Vagina (tissue), 2 donors: Measurements from ENCODE around the gene CREG1. TPM values are rescaled to one million over a fixed set of nuclear protein-coding genes. Genes with fewer than 3 reads are reported as not detected.
"Not testable (repeated sequence)": the region's sequence is repeated elsewhere in the genome, so short reads cannot be mapped to it uniquely, and the experiment has no call there.

Source experiments
- DNase-seq, 2 donors: peaks; one replicate each; pipeline ENCODE4 v3.0.0-alpha.2; 2017; ENCODE audit errors: extremely low spot score in 2 of 2
- H3K27ac ChIP-seq: fragments of 200-600 bp; sonication (generic); one replicate; pipeline ENCODE4 v1.5.1; 2019
- H3K27me3 ChIP-seq: fragments of 200-600 bp; sonication (generic); one replicate; pipeline ENCODE4 v1.5.1; 2019
- H3K36me3 ChIP-seq, 2 donors: fragments of 200-600 bp; sonication (generic); one replicate each; pipeline ENCODE4 v1.5.1; 2017 to 2019
- H3K4me1 ChIP-seq: fragments of 200-600 bp; sonication (generic); one replicate; pipeline ENCODE4 v1.5.1; 2019
- H3K4me3 ChIP-seq, 2 donors: fragments of 200-600 bp; sonication (generic); 1 replicate in 1 of 2; 2 replicates in 1 of 2; pipeline ENCODE4 v1.5.1; 2016 to 2019
- H3K9me3 ChIP-seq: fragments of 200-600 bp; sonication (generic); one replicate; pipeline ENCODE4 v1.5.1; 2019
- CTCF ChIP-seq, 3 experiments: fragments of 450-650 bp in 2 of 3; fragments of 200-600 bp in 1 of 3; sonication (generic) in 1 of 3; IDR thresholded peaks; one replicate each; pipeline ENCODE4 v1.5.1; 2017 to 2019; ENCODE audit warnings: antibody characterized with exemption in 3 of 3, mild to moderate bottlenecking in 2 of 3, moderate library complexity in 2 of 3
- POLR2A ChIP-seq, 2 donors: fragments of 450-650 bp; IDR thresholded peaks; one replicate each; pipeline ENCODE4 v1.6.1; 2017; ENCODE audit warnings: antibody characterized with exemption in 2 of 2, mild to moderate bottlenecking in 2 of 2, moderate library complexity in 2 of 2
- POLR2AphosphoS5 ChIP-seq, 2 donors: sonication (generic); formaldehyde crosslinking; IDR thresholded peaks; one replicate each; pipeline ENCODE4 v1.9.0; 2017; ENCODE audit warnings: antibody characterized with exemption in 2 of 2, mild to moderate bottlenecking in 2 of 2, low read depth in 1 of 2; ENCODE audit not compliant: insufficient read depth in 1 of 2
- intact Hi-C: fragments of 100-400 bp; cut with DNase I; formaldehyde crosslinking; loops from one replicate; pipeline ENCODE4 v1.15.1; 2023
- total RNA-seq: library from RNA; depleted of rRNA; stranded (reverse); fragments of >200 nt; gene quantifications from one replicate; pipeline ENCODE4 v1.2.3, GENCODE V29; 2016

Gene CREG1
- total RNA-seq, 1 donor from 2014 or later: 152 TPM

- Histone ChIP-seq H3K36me3 (no peaks in the 10 kb centered on the region), H3K4me3 (no peak overlapping the region), H3K4me1 (peaks cover 22% of the 10 kb centered on the region), H3K27ac (no peak overlapping the region), H3K9me3 (no peaks in the 10 kb centered on the region), H3K27me3 (no peaks in the 10 kb centered on the region)
- peak; percentile 71 to 75 (median 74) for TF ChIP-seq CTCF (IDR thresholded peaks at IDR 0.05)
- peak in 1 of 2 donors; percentile 21 for TF ChIP-seq POLR2AphosphoS5 (IDR thresholded peaks at IDR 0.05; ENCODE audit: insufficient read depth in 1 of 2, low read depth in 1 of 2)
- no peak for TF ChIP-seq POLR2A (IDR thresholded peaks at IDR 0.05)
- DNase-seq: no peak
- intact Hi-C loops: no loop called here
Observed at GRCh38 chr1:167555971-167556714, 2.6 kb upstream of the CREG1 start.

- intact Hi-C loops, H3K27me3 ChIP-seq, H3K27ac ChIP-seq, H3K4me3 ChIP-seq, DNase-seq, H3K36me3 ChIP-seq, H3K9me3 ChIP-seq: not testable (repeated sequence)
- H3K4me1 ChIP-seq: peaks cover 28% of the 10 kb centered on the region
Observed at GRCh38 chr1:167555072-167555471, 1.5 kb upstream of the CREG1 start.

GRCh38 chr1:167554028-167554779 is 642 bp upstream of the CREG1 start:
- peak overlapping the region; percentile 71 for H3K27ac ChIP-seq
- no peaks in the 10 kb centered on the region for H3K36me3 ChIP-seq
- no peak for DNase-seq
- no peaks in the 10 kb centered on the region for H3K27me3 ChIP-seq
- peak overlapping the region; percentile 68 to 74 for H3K4me3 ChIP-seq
- intact Hi-C loops: no loop called here
- no peaks in the 10 kb centered on the region for H3K9me3 ChIP-seq
- peaks cover 32% of the 10 kb centered on the region for H3K4me1 ChIP-seq
- no peak for TF ChIP-seq POLR2A (IDR thresholded peaks at IDR 0.05)
- TF ChIP-seq POLR2AphosphoS5 (IDR thresholded peaks at IDR 0.05; ENCODE audit: insufficient read depth in 1 of 2, low read depth in 1 of 2): peak in 1 of 2 donors; percentile 6

GRCh38 chr1:167551362-167551761 is 2.2 kb downstream of the CREG1 start:
- Histone ChIP-seq H3K4me1 (peaks cover 47% of the 10 kb centered on the region), H3K27me3 (no peaks in the 10 kb centered on the region), H3K4me3 (no peak overlapping the region), H3K36me3 (peaks cover 0 to 6% of the 10 kb centered on the region in 2 donors), H3K9me3 (no peaks in the 10 kb centered on the region), H3K27ac (no peak overlapping the region)
- TF ChIP-seq CTCF (IDR thresholded peaks at IDR 0.05): no peak
- DNase-seq: no peak
- intact Hi-C loops: no loop called here

- intact Hi-C loops: no loop called here
- Histone ChIP-seq H3K27me3 (no peaks in the 10 kb centered on the region), H3K4me1 (peaks cover 42% of the 10 kb centered on the region), H3K4me3 (no peak overlapping the region), H3K9me3 (no peaks in the 10 kb centered on the region), H3K27ac (peak overlapping the region; percentile 43), H3K36me3 (peaks cover 0 to 17% of the 10 kb centered on the region in 2 donors)
- DNase-seq: no peak
- no peak for TF ChIP-seq POLR2A (IDR thresholded peaks at IDR 0.05)
- peak in 1 of 2 donors; percentile 76 for TF ChIP-seq POLR2AphosphoS5 (IDR thresholded peaks at IDR 0.05; ENCODE audit: insufficient read depth in 1 of 2, low read depth in 1 of 2)
Observed at GRCh38 chr1:167548059-167548932, 5.3 kb downstream of the CREG1 start.

GRCh38 chr1:167546935-167547334 is 6.6 kb downstream of the CREG1 start:
- no peaks in the 10 kb centered on the region for H3K27me3 ChIP-seq
- TF ChIP-seq POLR2AphosphoS5 (IDR thresholded peaks at IDR 0.05; ENCODE audit: insufficient read depth in 1 of 2, low read depth in 1 of 2) (no peak), POLR2A (IDR thresholded peaks at IDR 0.05) (no peak), CTCF (IDR thresholded peaks at IDR 0.05) (no peak)
- no peak overlapping the region for H3K4me3 ChIP-seq
- intact Hi-C loops: no loop called here
- H3K9me3 ChIP-seq: no peaks in the 10 kb centered on the region
- no peak for DNase-seq
- no peak overlapping the region for H3K27ac ChIP-seq
- H3K36me3 ChIP-seq: peaks cover 0 to 17% of the 10 kb centered on the region in 2 donors
- peaks cover 40% of the 10 kb centered on the region for H3K4me1 ChIP-seq
